Measurements from ENCODE around the gene TRPC4. TPM values are rescaled to one million over a fixed set of nuclear protein-coding genes. Genes with fewer than 3 reads are reported as not detected.

Gene TRPC4
- total and polyA plus RNA-seq, 2 donors (not counting 3 experiments of a cell fraction or from before 2014, with no cell fraction given) = 0.04 to 0.64 TPM

- Histone ChIP-seq H4K20me1 (replicated peaks; ENCODE audit: control insufficient read depth, extremely low read depth, insufficient read depth, low read length) (no peaks in the 10 kb centered on the region), H3K9ac (replicated peaks; ENCODE audit: extremely low read depth, insufficient read depth, low read length) (no peak overlapping the region), H3K4me2 (ENCODE audit: insufficient read depth, low read length) (no peak overlapping the region), H3K36me3 (ENCODE audit: control insufficient read depth in 2 of 2, extremely low read depth in 1 of 2, insufficient read depth in 2 of 2, low read length in 2 of 2) (no peaks in the 10 kb centered on the region), H3K79me2 (ENCODE audit: control insufficient read depth, insufficient read depth, low read length) (no peaks in the 10 kb centered on the region), H3K4me3 (replicated peaks in 1 of 3; ENCODE audit: insufficient read depth in 1 of 3, low read depth in 1 of 3, low read length in 3 of 3) (no peak overlapping the region), H3K27ac (ENCODE audit: insufficient read depth, low read depth, low read length) (no peak overlapping the region), H3K9me1 (replicated peaks; ENCODE audit: control insufficient read depth, extremely low read depth, insufficient read depth, low read length) (no peaks in the 10 kb centered on the region), H3K9me3 (replicated peaks; ENCODE audit: control insufficient read depth, insufficient read depth, low read length) (no peaks in the 10 kb centered on the region), H3K4me1 (ENCODE audit: control insufficient read depth, extremely low read depth, insufficient read depth, low read length) (no peaks in the 10 kb centered on the region), H2AFZ (ENCODE audit: low read depth, low read length) (no peak overlapping the region), H3K27me3 (ENCODE audit: control insufficient read depth in 2 of 2, insufficient read depth in 2 of 2, low read length in 2 of 2) (no peaks in the 10 kb centered on the region)
- DNase-seq (ENCODE audit: low read depth, low spot score) (no peak), FAIRE-seq (no peak)
- no TSS peak for BruUV-seq (replicated peaks)
- ChIA-PET CTCF (no interaction called here), POLR2A (no interaction called here)
- dilution Hi-C loops (cut with MboI; ENCODE audit: extremely low pct_ligation_motif_present, low sequenced_read_pairs) = no loop called here
- intact Hi-C loops (cut with micrococcal nuclease) = no loop called here
- TF ChIP-seq EZH2 (IDR thresholded peaks at IDR 0.05; ENCODE audit: borderline replicate concordance, low read depth, low read length, severe bottlenecking) (no peak), JUN (IDR thresholded peaks at IDR 0.05; ENCODE audit: borderline replicate concordance, insufficient read depth, insufficient read length, low read depth) (no peak), MYC (IDR thresholded peaks at IDR 0.05; ENCODE audit: low read depth, low read length) (no peak), GATA2 (IDR thresholded peaks at IDR 0.05; ENCODE audit: insufficient read depth, insufficient read length, low read depth, low read length) (no peak), FOS (IDR thresholded peaks at IDR 0.05; ENCODE audit: borderline replicate concordance, insufficient read depth, low read length) (no peak), POLR2A (IDR thresholded peaks at IDR 0.05; ENCODE audit: low read depth, low read length) (no peak), POLR2AphosphoS5 (IDR thresholded peaks at IDR 0.05; ENCODE audit: insufficient read depth, low read depth, low read length) (no peak), CTCF (IDR thresholded peaks at IDR 0.05; ENCODE audit: extremely low read depth in 1 of 2, insufficient read depth in 1 of 2, low read depth in 1 of 2, low read length in 2 of 2) (no peak)
- TF ChIP-seq, protein P1, sequence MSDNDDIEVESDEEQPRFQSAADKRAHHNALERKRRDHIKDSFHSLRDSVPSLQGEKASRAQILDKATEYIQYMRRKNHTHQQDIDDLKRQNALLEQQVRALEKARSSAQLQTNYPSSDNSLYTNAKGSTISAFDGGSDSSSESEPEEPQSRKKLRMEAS (IDR thresholded peaks at IDR 0.05; ENCODE audit: insufficient read depth, insufficient read length) = no peak
These were observed 93.7 kb downstream of the TRPC4 start for GRCh38 chr13:37775871-37776270.

Data from endothelial cell of umbilical vein (primary cell).